ENCODE measurements around the gene ZNF679. TPM values are rescaled to one million over a fixed set of nuclear protein-coding genes. Genes with fewer than 3 reads are reported as not detected.

Gene ZNF679
- total and polyA plus RNA-seq, 2 donors (not counting 1 experiment from before 2014, with no cell fraction given): not detected

GRCh38 chr7:64182036-64182790 lies 46.1 kb upstream of the ZNF679 start:
- Histone ChIP-seq H3K79me2 (ENCODE audit: control insufficient read depth, insufficient read depth, low read length) (no peaks in the 10 kb centered on the region), H3K9me3 (ENCODE audit: control insufficient read depth, insufficient read depth, low read depth, low read length) (no peaks in the 10 kb centered on the region), H3K36me3 (ENCODE audit: control insufficient read depth, insufficient read depth, low read length) (no peaks in the 10 kb centered on the region), H3K27me3 (ENCODE audit: control insufficient read depth, insufficient read depth, low read length) (no peaks in the 10 kb centered on the region), H3K9ac (ENCODE audit: insufficient read depth, low read length) (no peak overlapping the region), H3K4me3 (replicated peaks in 1 of 4; ENCODE audit: control extremely low read depth in 1 of 4, insufficient read depth in 1 of 4, low read depth in 3 of 4, low read length in 4 of 4) (no peak overlapping the region), H3K4me1 (ENCODE audit: control insufficient read depth, extremely low read depth, insufficient read depth, low read length) (no peaks in the 10 kb centered on the region), H2AFZ (ENCODE audit: low read length) (no peak overlapping the region), H3K27ac (ENCODE audit: insufficient read depth, low read length) (no peak overlapping the region), H4K20me1 (ENCODE audit: control insufficient read depth, extremely low read depth, insufficient read depth, low read length) (no peaks in the 10 kb centered on the region), H3K4me2 (ENCODE audit: extremely low read depth, insufficient read depth, low read length) (no peak overlapping the region)
- TF ChIP-seq EZH2 (IDR thresholded peaks at IDR 0.05; ENCODE audit: low read length, missing control alignments): no peak
- TF ChIP-seq, protein P1, sequence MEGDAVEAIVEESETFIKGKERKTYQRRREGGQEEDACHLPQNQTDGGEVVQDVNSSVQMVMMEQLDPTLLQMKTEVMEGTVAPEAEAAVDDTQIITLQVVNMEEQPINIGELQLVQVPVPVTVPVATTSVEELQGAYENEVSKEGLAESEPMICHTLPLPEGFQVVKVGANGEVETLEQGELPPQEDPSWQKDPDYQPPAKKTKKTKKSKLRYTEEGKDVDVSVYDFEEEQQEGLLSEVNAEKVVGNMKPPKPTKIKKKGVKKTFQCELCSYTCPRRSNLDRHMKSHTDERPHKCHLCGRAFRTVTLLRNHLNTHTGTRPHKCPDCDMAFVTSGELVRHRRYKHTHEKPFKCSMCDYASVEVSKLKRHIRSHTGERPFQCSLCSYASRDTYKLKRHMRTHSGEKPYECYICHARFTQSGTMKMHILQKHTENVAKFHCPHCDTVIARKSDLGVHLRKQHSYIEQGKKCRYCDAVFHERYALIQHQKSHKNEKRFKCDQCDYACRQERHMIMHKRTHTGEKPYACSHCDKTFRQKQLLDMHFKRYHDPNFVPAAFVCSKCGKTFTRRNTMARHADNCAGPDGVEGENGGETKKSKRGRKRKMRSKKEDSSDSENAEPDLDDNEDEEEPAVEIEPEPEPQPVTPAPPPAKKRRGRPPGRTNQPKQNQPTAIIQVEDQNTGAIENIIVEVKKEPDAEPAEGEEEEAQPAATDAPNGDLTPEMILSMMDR (conservative IDR thresholded peaks at IDR 0.05 in 1 of 2, IDR thresholded peaks at IDR 0.05 in 1 of 2; ENCODE audit: low read depth in 1 of 2, low read length in 2 of 2): no peak
- DNase-seq (ENCODE audit: low read depth in 2 of 2): no peak

DNA sequence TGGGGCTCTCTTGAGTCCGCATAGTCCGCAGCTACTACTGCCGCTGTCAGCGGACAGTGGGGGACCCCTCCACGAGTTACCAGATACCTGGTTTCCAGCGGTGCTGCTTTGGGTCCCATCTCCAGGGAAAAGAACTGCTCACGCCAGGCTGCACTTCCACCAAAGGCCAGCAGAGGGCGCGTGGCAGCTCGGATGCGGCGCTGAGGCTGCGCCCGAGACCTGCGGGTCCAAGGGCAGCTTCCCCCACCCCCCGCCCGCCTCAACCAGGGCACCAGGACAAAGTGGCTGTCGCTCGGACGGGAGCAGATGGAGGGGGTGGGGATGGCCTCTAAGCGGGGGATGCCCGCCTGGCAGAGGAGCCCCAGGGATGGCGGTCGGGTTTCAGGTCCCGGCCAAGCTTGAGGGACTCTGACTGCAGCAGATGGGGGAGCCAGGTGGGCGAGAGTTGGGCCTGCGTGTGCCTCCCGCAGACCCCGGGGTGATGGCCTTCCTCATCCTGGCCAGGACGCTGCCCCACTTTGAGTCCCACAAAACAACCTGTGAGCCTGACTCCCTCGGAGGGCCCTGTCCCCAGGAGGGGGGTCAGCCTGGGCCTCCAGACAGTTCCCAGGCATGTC lies 45.0 kb upstream of the ZNF679 start:
- H3K36me3 ChIP-seq (ENCODE audit: control insufficient read depth, insufficient read depth, low read length): no peaks in the 10 kb centered on the region
- no peak overlapping the region for H3K4me2 ChIP-seq (ENCODE audit: extremely low read depth, insufficient read depth, low read length)
- H3K4me1 ChIP-seq (ENCODE audit: control insufficient read depth, extremely low read depth, insufficient read depth, low read length): no peaks in the 10 kb centered on the region

DNA sequence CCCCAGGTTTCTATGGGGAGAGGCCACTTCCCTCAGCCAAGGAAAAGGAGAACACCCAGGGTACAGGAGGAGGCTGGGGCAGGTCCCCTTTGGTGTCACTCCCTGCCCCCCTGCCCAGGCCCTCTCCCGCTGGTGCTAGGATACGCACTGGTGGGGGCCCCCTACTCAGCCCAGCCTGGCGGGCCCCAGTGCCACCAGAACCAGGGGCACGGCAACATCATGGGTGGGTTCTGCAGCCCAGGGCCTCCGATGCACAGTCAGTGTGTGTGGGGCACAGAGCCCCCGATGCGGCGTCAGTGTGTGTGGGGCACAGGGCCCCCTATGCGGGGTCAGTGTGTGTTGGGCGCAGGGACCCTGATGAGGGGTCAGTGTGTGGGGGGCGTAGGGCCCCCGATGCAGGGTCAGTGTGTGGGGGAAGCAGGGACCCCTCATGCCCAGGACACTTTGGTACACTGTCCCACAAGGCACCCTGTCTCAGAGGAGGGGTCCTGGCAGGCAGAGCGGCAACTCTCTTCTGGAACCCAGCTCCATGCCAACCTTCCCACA lies 44.4 kb upstream of the ZNF679 start:
- Histone ChIP-seq H3K79me2 (ENCODE audit: control insufficient read depth, insufficient read depth, low read length) (no peaks in the 10 kb centered on the region), H3K4me1 (ENCODE audit: control insufficient read depth, extremely low read depth, insufficient read depth, low read length) (no peaks in the 10 kb centered on the region), H3K9ac (ENCODE audit: insufficient read depth, low read length) (no peak overlapping the region), H3K4me3 (replicated peaks in 1 of 4; ENCODE audit: control extremely low read depth in 1 of 4, insufficient read depth in 1 of 4, low read depth in 3 of 4, low read length in 4 of 4) (no peak overlapping the region), H3K36me3 (ENCODE audit: control insufficient read depth, insufficient read depth, low read length) (no peaks in the 10 kb centered on the region), H3K9me3 (ENCODE audit: control insufficient read depth, insufficient read depth, low read depth, low read length) (no peaks in the 10 kb centered on the region), H4K20me1 (ENCODE audit: control insufficient read depth, extremely low read depth, insufficient read depth, low read length) (no peaks in the 10 kb centered on the region), H3K27me3 (ENCODE audit: control insufficient read depth, insufficient read depth, low read length) (no peaks in the 10 kb centered on the region), H2AFZ (ENCODE audit: low read length) (no peak overlapping the region), H3K27ac (ENCODE audit: insufficient read depth, low read length) (no peak overlapping the region), H3K4me2 (ENCODE audit: extremely low read depth, insufficient read depth, low read length) (no peak overlapping the region)
- no peak for DNase-seq (ENCODE audit: low read depth in 2 of 2)
- no peak for TF ChIP-seq EZH2 (IDR thresholded peaks at IDR 0.05; ENCODE audit: low read length, missing control alignments)
- TF ChIP-seq, protein P1 (conservative IDR thresholded peaks at IDR 0.05 in 1 of 2, IDR thresholded peaks at IDR 0.05 in 1 of 2; ENCODE audit: low read depth in 1 of 2, low read length in 2 of 2): no peak

More for the DNA sequence above, 45.0 kb upstream of the ZNF679 start:
- DNase-seq (ENCODE audit: low read depth in 2 of 2): no peak
- H3K79me2 ChIP-seq (ENCODE audit: control insufficient read depth, insufficient read depth, low read length): no peaks in the 10 kb centered on the region
- H3K9ac ChIP-seq (ENCODE audit: insufficient read depth, low read length): no peak overlapping the region
- no peak overlapping the region for H3K4me3 ChIP-seq (replicated peaks in 1 of 4; ENCODE audit: control extremely low read depth in 1 of 4, insufficient read depth in 1 of 4, low read depth in 3 of 4, low read length in 4 of 4)
- no peak overlapping the region for H2AFZ ChIP-seq (ENCODE audit: low read length)
- no peaks in the 10 kb centered on the region for H4K20me1 ChIP-seq (ENCODE audit: control insufficient read depth, extremely low read depth, insufficient read depth, low read length)
- no peak for TF ChIP-seq EZH2 (IDR thresholded peaks at IDR 0.05; ENCODE audit: low read length, missing control alignments)
- TF ChIP-seq, protein P1 (conservative IDR thresholded peaks at IDR 0.05 in 1 of 2, IDR thresholded peaks at IDR 0.05 in 1 of 2; ENCODE audit: low read depth in 1 of 2, low read length in 2 of 2): peak in 1 of 2 donors; percentile 20
- no peaks in the 10 kb centered on the region for H3K27me3 ChIP-seq (ENCODE audit: control insufficient read depth, insufficient read depth, low read length)
- no peak overlapping the region for H3K27ac ChIP-seq (ENCODE audit: insufficient read depth, low read length)
- H3K9me3 ChIP-seq (ENCODE audit: control insufficient read depth, insufficient read depth, low read depth, low read length): no peaks in the 10 kb centered on the region
